Measurements from ENCODE around the gene ST6GAL1. TPM values are rescaled to one million over a fixed set of nuclear protein-coding genes. Genes with fewer than 3 reads are reported as not detected.

ST6GAL1 gene
- total and polyA plus RNA-seq, 2 of the 13 experiments (the other 11 are each of a cell fraction or from before 2014, with no cell fraction given): 79.9 to 164 TPM

- TF ChIP-seq DNMT1 (CRISPR knock-in tag; IDR thresholded peaks at IDR 0.05): no peak
- TF ChIP-seq ZBTB1 (CRISPR knock-in tag; IDR thresholded peaks at IDR 0.05; ENCODE audit: borderline replicate concordance): no peak
- TF ChIP-seq ZMYM3 (CRISPR knock-in tag; IDR thresholded peaks at IDR 0.05): no peak
- TF ChIP-seq ZNF160 (CRISPR knock-in tag; IDR thresholded peaks at IDR 0.05): no peak
- TF ChIP-seq ZNF572 (CRISPR knock-in tag; IDR thresholded peaks at IDR 0.05): no peak
- TF ChIP-seq IKZF5 (CRISPR knock-in tag; IDR thresholded peaks at IDR 0.05): 0 out of 2 replicates have a peak, but pooled peaks have one; percentile 11
- no peak for TF ChIP-seq GPBP1L1 (CRISPR knock-in tag; IDR thresholded peaks at IDR 0.05)
- TF ChIP-seq YEATS4 (CRISPR knock-in tag; IDR thresholded peaks at IDR 0.05; ENCODE audit: borderline replicate concordance): no peak
- TF ChIP-seq ZMAT5 (CRISPR knock-in tag; IDR thresholded peaks at IDR 0.05; ENCODE audit: borderline replicate concordance, low read depth): no peak
- TF ChIP-seq MIER3 (CRISPR knock-in tag; IDR thresholded peaks at IDR 0.05; ENCODE audit: borderline replicate concordance): no peak
- TF ChIP-seq NCOR1 (IDR thresholded peaks at IDR 0.05; ENCODE audit: borderline replicate concordance, low read length): no peak
- TF ChIP-seq ZNF768 (CRISPR knock-in tag; IDR thresholded peaks at IDR 0.05): peak; percentile 93
- TF ChIP-seq ZNF709 (CRISPR knock-in tag; IDR thresholded peaks at IDR 0.05): no peak
- 0 out of 2 replicates have a peak, but pooled peaks have one; percentile 24 for TF ChIP-seq POLR2G (IDR thresholded peaks at IDR 0.05; ENCODE audit: low read depth, low read length)
- 0 out of 2 replicates have a peak, but pooled peaks have one; percentile 47 for TF ChIP-seq SNAPC4 (CRISPR knock-in tag; IDR thresholded peaks at IDR 0.05)
- no peak for TF ChIP-seq NONO (IDR thresholded peaks at IDR 0.05)
- no peak for TF ChIP-seq NONO (CRISPR knock-in tag; conservative IDR thresholded peaks at IDR 0.05)
- no peak for TF ChIP-seq ZNF124 (CRISPR knock-in tag; IDR thresholded peaks at IDR 0.05)
- no peak for TF ChIP-seq ZNF333 (CRISPR knock-in tag; IDR thresholded peaks at IDR 0.05; ENCODE audit: borderline replicate concordance)
- no peak for TF ChIP-seq EZH2 (conservative IDR thresholded peaks at IDR 0.05; ENCODE audit: low read depth, low read length)
- TF ChIP-seq ZNF253 (CRISPR knock-in tag; IDR thresholded peaks at IDR 0.05; ENCODE audit: borderline replicate concordance): no peak
- TF ChIP-seq CEBPG (CRISPR knock-in tag; IDR thresholded peaks at IDR 0.05): 0 out of 2 replicates have a peak, but pooled peaks have one; percentile 12
- no peak for TF ChIP-seq NFKBIZ (CRISPR knock-in tag; IDR thresholded peaks at IDR 0.05)
- TF ChIP-seq KAT8 (CRISPR knock-in tag; IDR thresholded peaks at IDR 0.05): no peak
Observed at GRCh38 chr3:187040516-187041361, 110.4 kb downstream of the ST6GAL1 start (continued).

Measured in HepG2 (cell line).